ENCODE results near the gene GLYATL3. TPM values are rescaled to one million over a fixed set of nuclear protein-coding genes. Genes with fewer than 3 reads are reported as not detected.
A peak's percentile ranks its signal among the peaks of the same experiment; 100 is the strongest.

GLYATL3 gene
- total and polyA plus RNA-seq, 10 of the 15 experiments (the other 5 are each of a cell fraction or from before 2014, with no cell fraction given): not detected

GRCh38 chr6:49555951-49556350 is 56.2 kb downstream of the GLYATL3 start (continued):
- TF ChIP-seq ZBTB4 (CRISPR knock-in tag; IDR thresholded peaks at IDR 0.05): no peak
- TF ChIP-seq MLLT1 (IDR thresholded peaks at IDR 0.05): no peak

- Histone ChIP-seq H3K79me2 (ENCODE audit: control insufficient read depth, insufficient read depth, low read length) (no peaks in the 10 kb centered on the region), H3K4me2 (ENCODE audit: control insufficient read depth, insufficient read depth) (no peak overlapping the region), H3K36me3 (ENCODE audit: control insufficient read depth in 2 of 2, insufficient read depth in 2 of 2, low read length in 1 of 2) (no peaks in the 10 kb centered on the region), H3K9ac (ENCODE audit: control insufficient read depth, insufficient read depth, low read length) (no peak overlapping the region), H3K27ac (ENCODE audit: control insufficient read depth, insufficient read depth) (no peak overlapping the region), H2AFZ (ENCODE audit: control insufficient read depth, low read depth, low read length) (no peak overlapping the region), H3K27me3 (replicated peaks in 1 of 2; ENCODE audit: control insufficient read depth in 2 of 2, insufficient read depth in 2 of 2, low read length in 1 of 2) (no peaks in the 10 kb centered on the region), H3K9me3 (replicated peaks; ENCODE audit: control insufficient read depth, insufficient read depth, low read length) (no peaks in the 10 kb centered on the region), H3K4me1 (ENCODE audit: control insufficient read depth, insufficient read depth, low read length) (no peaks in the 10 kb centered on the region; the same call in 1 of the 2 replicates), H3K4me3 (no peak overlapping the region), H4K20me1 (ENCODE audit: control insufficient read depth, insufficient read depth) (no peaks in the 10 kb centered on the region)
- no TSS peak for BruUV-seq (replicated peaks)
- ChIA-PET SMC1A (ENCODE audit: uncharacterized antibody, unreplicated experiment) (no interaction called here), POLR2A (no interaction called here), CTCF (no interaction called here), RAD21 (ENCODE audit: unreplicated experiment) (no interaction called here)
- DNase-seq (ENCODE audit: low read depth, low spot score) (no peak), ATAC-seq (peak; percentile 45; the same call in 2 of the 3 replicates), FAIRE-seq (no peak)
- in situ Hi-C loops (cut with MboI) (no loop called here), intact Hi-C loops (cut with micrococcal nuclease; ENCODE audit: unreplicated experiment) (no loop called here)
- TF ChIP-seq NFIC (IDR thresholded peaks at IDR 0.05; ENCODE audit: low read depth, low read length) (no peak), MEF2A (IDR thresholded peaks at IDR 0.05; ENCODE audit: insufficient read depth, low read depth, low read length) (no peak), PKNOX1 (IDR thresholded peaks at IDR 0.05) (peak; percentile 27; the same call in 1 of the 2 replicates), NBN (IDR thresholded peaks at IDR 0.05) (no peak), GABPA (IDR thresholded peaks at IDR 0.05; ENCODE audit: low read depth) (no peak), SP1 (IDR thresholded peaks at IDR 0.05; ENCODE audit: low read depth, low read length) (no peak)
- TF ChIP-seq, protein P1, sequence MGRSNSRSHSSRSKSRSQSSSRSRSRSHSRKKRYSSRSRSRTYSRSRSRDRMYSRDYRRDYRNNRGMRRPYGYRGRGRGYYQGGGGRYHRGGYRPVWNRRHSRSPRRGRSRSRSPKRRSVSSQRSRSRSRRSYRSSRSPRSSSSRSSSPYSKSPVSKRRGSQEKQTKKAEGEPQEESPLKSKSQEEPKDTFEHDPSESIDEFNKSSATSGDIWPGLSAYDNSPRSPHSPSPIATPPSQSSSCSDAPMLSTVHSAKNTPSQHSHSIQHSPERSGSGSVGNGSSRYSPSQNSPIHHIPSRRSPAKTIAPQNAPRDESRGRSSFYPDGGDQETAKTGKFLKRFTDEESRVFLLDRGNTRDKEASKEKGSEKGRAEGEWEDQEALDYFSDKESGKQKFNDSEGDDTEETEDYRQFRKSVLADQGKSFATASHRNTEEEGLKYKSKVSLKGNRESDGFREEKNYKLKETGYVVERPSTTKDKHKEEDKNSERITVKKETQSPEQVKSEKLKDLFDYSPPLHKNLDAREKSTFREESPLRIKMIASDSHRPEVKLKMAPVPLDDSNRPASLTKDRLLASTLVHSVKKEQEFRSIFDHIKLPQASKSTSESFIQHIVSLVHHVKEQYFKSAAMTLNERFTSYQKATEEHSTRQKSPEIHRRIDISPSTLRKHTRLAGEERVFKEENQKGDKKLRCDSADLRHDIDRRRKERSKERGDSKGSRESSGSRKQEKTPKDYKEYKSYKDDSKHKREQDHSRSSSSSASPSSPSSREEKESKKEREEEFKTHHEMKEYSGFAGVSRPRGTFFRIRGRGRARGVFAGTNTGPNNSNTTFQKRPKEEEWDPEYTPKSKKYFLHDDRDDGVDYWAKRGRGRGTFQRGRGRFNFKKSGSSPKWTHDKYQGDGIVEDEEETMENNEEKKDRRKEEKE (IDR thresholded peaks at IDR 0.05): no peak
- TF ChIP-seq, protein P2, sequence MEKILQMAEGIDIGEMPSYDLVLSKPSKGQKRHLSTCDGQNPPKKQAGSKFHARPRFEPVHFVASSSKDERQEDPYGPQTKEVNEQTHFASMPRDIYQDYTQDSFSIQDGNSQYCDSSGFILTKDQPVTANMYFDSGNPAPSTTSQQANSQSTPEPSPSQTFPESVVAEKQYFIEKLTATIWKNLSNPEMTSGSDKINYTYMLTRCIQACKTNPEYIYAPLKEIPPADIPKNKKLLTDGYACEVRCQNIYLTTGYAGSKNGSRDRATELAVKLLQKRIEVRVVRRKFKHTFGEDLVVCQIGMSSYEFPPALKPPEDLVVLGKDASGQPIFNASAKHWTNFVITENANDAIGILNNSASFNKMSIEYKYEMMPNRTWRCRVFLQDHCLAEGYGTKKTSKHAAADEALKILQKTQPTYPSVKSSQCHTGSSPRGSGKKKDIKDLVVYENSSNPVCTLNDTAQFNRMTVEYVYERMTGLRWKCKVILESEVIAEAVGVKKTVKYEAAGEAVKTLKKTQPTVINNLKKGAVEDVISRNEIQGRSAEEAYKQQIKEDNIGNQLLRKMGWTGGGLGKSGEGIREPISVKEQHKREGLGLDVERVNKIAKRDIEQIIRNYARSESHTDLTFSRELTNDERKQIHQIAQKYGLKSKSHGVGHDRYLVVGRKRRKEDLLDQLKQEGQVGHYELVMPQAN (conservative IDR thresholded peaks at IDR 0.05): no peak
- TF ChIP-seq, protein P3, sequence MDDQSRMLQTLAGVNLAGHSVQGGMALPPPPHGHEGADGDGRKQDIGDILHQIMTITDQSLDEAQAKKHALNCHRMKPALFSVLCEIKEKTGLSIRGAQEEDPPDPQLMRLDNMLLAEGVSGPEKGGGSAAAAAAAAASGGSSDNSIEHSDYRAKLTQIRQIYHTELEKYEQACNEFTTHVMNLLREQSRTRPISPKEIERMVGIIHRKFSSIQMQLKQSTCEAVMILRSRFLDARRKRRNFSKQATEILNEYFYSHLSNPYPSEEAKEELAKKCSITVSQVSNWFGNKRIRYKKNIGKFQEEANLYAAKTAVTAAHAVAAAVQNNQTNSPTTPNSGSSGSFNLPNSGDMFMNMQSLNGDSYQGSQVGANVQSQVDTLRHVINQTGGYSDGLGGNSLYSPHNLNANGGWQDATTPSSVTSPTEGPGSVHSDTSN (IDR thresholded peaks at IDR 0.05; ENCODE audit: insufficient replicate concordance, low read depth, low read length): peak; percentile 9
Measured at GRCh38 chr6:49556429-49556837, 56.7 kb downstream of the GLYATL3 start.
